CD8-positive, alpha-beta memory T cell (primary cell): ENCODE measurements around the gene RASIP1. TPM values are rescaled to one million over a fixed set of nuclear protein-coding genes. Genes with fewer than 3 reads are reported as not detected.

Experiments used
- CTCF ChIA-PET: fragments of 350-600 bp; sonication (Branson Sonifier 250); formaldehyde crosslinking; loops from one replicate; lab custom pipeline; 2021; ENCODE audit warnings: antibody characterized with exemption; lab: Charles Lee
- POLR2A ChIA-PET: fragments of 350-600 bp; sonication (Branson Sonifier 250); formaldehyde crosslinking; loops from one replicate; lab custom pipeline; 2021; ENCODE audit warnings: antibody characterized with exemption; lab: Charles Lee
- DNase-seq, 5 donors: peaks; one replicate each; pipeline versions ENCODE4 v3.0.0 to v3.0.0-alpha.2; 2020 to 2022; ENCODE audit warnings: mixed read lengths in 1 of 5
- H3K27ac ChIP-seq: one replicate; pipeline ENCODE4 v1.7.0; 2013; ENCODE audit warnings: low read depth, mild to moderate bottlenecking, low read length, moderate library complexity
- H3K27me3 ChIP-seq: 2 replicates; pipeline ENCODE4 v1.7.0; 2013; ENCODE audit warnings: low read length, mild to moderate bottlenecking; ENCODE audit not compliant: insufficient read depth, poor library complexity, severe bottlenecking
- H3K36me3 ChIP-seq: 2 replicates; pipeline ENCODE4 v1.7.0; 2013; ENCODE audit warnings: mild to moderate bottlenecking, low read length, moderate library complexity; ENCODE audit not compliant: insufficient read depth
- H3K4me1 ChIP-seq: 2 replicates; pipeline ENCODE4 v1.7.0; 2013; ENCODE audit warnings: mild to moderate bottlenecking, low read length, moderate library complexity; ENCODE audit not compliant: insufficient read depth
- H3K4me3 ChIP-seq: 2 replicates; pipeline ENCODE4 v1.7.0; 2013; ENCODE audit warnings: mild to moderate bottlenecking, low read length
- H3K9me3 ChIP-seq: 2 replicates; pipeline ENCODE4 v1.7.0; 2013; ENCODE audit warnings: mild to moderate bottlenecking, low read length
- H3K27ac Mint-ChIP-seq, 8 donors: one replicate each; pipeline ENCODE4 v1.8.0; 2020 to 2021; ENCODE audit warnings: mixed read lengths in 8 of 8, mild to moderate bottlenecking in 6 of 8, inconsistent platforms in 3 of 8, moderate library complexity in 3 of 8
- H3K27me3 Mint-ChIP-seq, 2 donors: one replicate each; pipeline ENCODE4 v1.8.0; 2020 to 2021; ENCODE audit warnings: mixed read lengths in 2 of 2, mild to moderate bottlenecking in 1 of 2, moderate library complexity in 1 of 2
- H3K36me3 Mint-ChIP-seq, 3 donors: one replicate each; pipeline ENCODE4 v1.8.0; 2020 to 2021; ENCODE audit warnings: mixed read lengths in 3 of 3, inconsistent platforms in 1 of 3, mild to moderate bottlenecking in 1 of 3
- H3K4me1 Mint-ChIP-seq, 3 donors: one replicate each; pipeline ENCODE4 v1.8.0; 2020 to 2021; ENCODE audit warnings: mixed read lengths in 3 of 3, inconsistent platforms in 1 of 3, mild to moderate bottlenecking in 1 of 3
- H3K4me3 Mint-ChIP-seq, 7 donors: one replicate each; pipeline ENCODE4 v1.8.0; 2020 to 2021; ENCODE audit warnings: mixed read lengths in 7 of 7, mild to moderate bottlenecking in 6 of 7, moderate library complexity in 4 of 7, inconsistent platforms in 2 of 7
- H3K9me3 Mint-ChIP-seq, 5 donors: one replicate each; pipeline ENCODE4 v1.8.0; 2020 to 2022; ENCODE audit warnings: mixed read lengths in 5 of 5, mild to moderate bottlenecking in 3 of 5, moderate library complexity in 2 of 5, inconsistent platforms in 1 of 5
- polyA plus RNA-seq: library from polyadenylated mRNA; unstranded; fragments of 300-500 nt; fragmentation: Illumina TruSeq; gene quantifications from one replicate; pipeline ENCODE4 v1.2.3, GENCODE V29; 2021
- total RNA-seq, 2 experiments: library from RNA; stranded (reverse); gene quantifications; one replicate each; pipeline ENCODE4 v1.2.3, GENCODE V29; 2021

RASIP1 gene
- total and polyA plus RNA-seq, 3 experiments from 2014 or later, result 0.09 to 0.22 (median 0.20) TPM

DNA sequence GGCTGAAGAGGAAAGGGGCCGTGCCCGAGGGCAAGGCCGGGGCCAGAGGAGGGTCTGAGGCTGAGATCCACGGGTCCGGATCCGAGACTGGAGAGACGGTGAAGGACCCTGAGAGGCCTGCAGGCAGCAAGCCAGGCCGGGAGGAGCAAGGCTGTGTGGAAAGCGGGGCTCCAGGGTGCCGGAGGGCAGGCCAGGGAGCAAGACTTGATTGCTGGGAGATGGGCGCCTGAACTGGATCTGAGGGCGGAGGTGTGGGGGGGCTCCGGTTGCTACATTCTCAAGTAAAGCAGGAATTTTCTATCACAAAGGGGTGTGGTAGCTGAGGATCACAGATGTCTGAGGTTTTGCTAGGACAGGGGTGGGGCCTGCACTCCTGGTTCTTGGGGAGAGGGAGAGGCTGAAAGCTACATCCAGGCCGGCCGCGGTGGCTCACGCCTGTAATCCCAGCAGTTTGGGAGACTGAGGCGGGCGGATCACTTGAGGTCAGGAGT is 24.7 kb downstream of the RASIP1 start:
- Mint-ChIP-seq H3K36me3 (peaks cover 0 to 5% (median 0%) of the 10 kb centered on the region in 3 donors), H3K4me1 (peaks cover 20 to 28% (median 22%) of the 10 kb centered on the region in 3 donors), H3K27me3 (no peaks in the 10 kb centered on the region), H3K9me3 (peaks cover 0 to 3% (median 0%) of the 10 kb centered on the region in 5 donors), H3K27ac (peak overlapping the region in 2 of 8 donors; percentile 33 to 76), H3K4me3 (peak overlapping the region in 6 of 7 donors; percentile 18 to 81 (median 56))
- ChIA-PET CTCF (interaction anchor here (1.3 kb wide), 1 partner anchor 9 kb away, joined by 6 read pairs; no protein-coding TSS in a partner anchor), POLR2A (no interaction called here)
- no peaks in the 10 kb centered on the region for H3K9me3 ChIP-seq
- no peak for DNase-seq
- H3K4me1 ChIP-seq, result peaks cover 19% of the 10 kb centered on the region
- H3K27me3 ChIP-seq, result no peaks in the 10 kb centered on the region
- no peak overlapping the region for H3K4me3 ChIP-seq
- H3K36me3 ChIP-seq, result no peaks in the 10 kb centered on the region
- H3K27ac ChIP-seq, result peak overlapping the region; percentile 70

DNA sequence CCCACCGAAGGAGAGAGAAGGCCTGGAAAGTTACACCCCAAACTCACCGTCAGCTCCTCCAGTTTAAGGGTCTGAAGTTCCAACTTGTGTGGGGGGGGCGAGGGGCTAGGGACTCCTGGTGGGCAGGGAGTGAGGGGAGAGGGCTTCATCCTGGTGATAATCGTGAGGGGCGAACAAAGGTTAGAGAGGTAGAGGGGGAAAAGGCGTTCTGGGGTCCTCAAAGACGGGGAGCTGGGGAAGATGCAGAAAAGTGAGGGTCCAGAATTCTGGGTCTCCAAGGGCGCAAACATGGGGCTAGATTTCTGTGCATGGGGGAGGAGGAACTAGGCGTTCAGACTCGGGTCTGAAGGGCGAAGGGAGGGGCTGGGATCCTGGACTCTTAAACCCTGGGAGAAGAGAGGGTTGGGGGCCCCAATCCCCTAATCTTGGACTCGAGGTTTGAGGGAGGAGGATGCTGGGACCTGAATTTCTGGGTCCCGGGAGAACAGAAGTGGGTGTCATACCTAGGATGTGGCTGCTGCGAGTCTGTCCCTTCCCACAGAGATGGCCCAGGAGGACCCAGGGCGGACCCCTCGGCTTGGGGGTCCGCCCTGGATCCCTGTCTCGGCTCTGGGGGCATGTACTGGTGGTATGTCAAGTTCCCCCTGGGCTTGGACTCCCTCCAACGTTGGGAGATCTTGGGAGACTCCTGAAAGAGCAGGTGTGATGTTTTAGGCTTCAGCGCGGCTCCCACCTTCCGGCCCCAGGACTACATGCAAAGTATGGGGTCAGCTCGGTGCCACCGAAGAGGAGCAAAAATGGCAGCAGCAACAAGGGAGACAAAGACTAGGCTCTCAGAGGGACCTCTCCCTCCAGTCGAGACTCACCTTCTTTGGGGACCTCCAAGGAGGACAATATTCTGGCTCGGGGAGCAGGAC is 25.4 kb downstream of the RASIP1 start:
- CTCF ChIA-PET, result interaction anchor here (0.9 to 2.3 kb wide), 3 partner anchors 10 to 70 kb away, joined by 3 to 9 read pairs (median 6); no protein-coding TSS in a partner anchor
- H3K4me1 Mint-ChIP-seq, result peaks cover 14 to 23% (median 20%) of the 10 kb centered on the region in 3 donors
- H3K27ac ChIP-seq, result peak overlapping the region; percentile 70
- peak overlapping the region; percentile 74 to 91 (median 81) for H3K4me3 Mint-ChIP-seq
- H3K4me1 ChIP-seq, result peaks cover 19% of the 10 kb centered on the region
- peak overlapping the region; percentile 83 for H3K4me3 ChIP-seq
- H3K9me3 ChIP-seq, result no peaks in the 10 kb centered on the region
- H3K9me3 Mint-ChIP-seq, result peaks cover 0 to 3% (median 0%) of the 10 kb centered on the region in 5 donors
- H3K27me3 Mint-ChIP-seq, result no peaks in the 10 kb centered on the region
- DNase-seq, result no peak
- no peaks in the 10 kb centered on the region for H3K27me3 ChIP-seq
- peaks cover 0 to 4% (median 0%) of the 10 kb centered on the region in 3 donors for H3K36me3 Mint-ChIP-seq
- H3K27ac Mint-ChIP-seq, result peak overlapping the region in 6 of 8 donors; percentile 51 to 90 (median 79)
- POLR2A ChIA-PET, result interaction anchor here (1.2 to 1.7 kb wide), 3 partner anchors 10 to 69 kb away, joined by 3 to 7 read pairs (median 4); partner anchors contain the start of gene CA11
- no peaks in the 10 kb centered on the region for H3K36me3 ChIP-seq

DNA sequence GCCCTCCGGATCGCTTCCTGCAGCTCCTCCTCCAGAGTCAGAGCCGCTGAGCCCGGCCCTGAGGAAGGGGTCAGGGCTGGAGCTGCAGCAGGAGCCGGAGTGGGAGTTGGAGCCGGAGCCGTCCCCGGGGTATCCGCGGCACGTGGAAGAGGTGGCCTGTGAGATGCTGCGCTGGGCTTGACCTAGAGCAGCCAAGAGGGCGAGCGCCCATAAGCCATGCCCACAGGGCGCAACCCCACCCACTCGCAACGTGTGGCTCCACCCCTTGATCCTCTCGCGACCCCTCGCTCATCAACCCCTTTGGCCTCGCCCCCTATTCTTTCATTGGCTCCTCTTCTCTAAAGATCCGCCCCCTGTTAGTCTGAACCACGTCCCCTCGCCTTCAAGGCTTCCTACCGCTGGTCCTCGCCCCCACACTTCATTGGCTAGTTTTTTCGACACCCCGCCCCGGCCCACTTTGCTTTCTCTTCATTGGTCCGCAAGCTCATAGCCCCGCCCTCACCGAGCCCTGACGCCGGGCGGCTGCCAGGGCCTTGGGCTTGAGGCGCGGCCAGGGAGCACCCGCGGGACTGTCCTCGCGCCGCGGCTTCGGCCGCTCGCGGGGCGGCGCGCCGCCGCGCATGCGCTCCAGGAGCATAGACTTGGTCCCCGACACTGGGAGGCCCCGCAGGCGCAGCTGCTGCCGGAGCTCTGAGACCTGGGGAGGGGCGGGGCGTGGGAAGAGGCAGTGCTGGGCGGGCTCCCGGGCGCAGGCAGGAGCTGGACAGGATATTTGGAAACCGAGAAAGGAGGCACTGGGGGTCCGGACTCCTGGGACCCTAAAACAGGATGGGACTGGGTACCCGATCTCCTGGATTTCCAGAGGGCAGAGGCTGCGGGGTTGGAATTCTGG is 26.3 kb downstream of the RASIP1 start:
- DNase-seq, result peak; percentile 95 to 97 (median 97)
- Mint-ChIP-seq H3K4me1 (peaks cover 14 to 23% (median 20%) of the 10 kb centered on the region in 3 donors), H3K27me3 (no peaks in the 10 kb centered on the region), H3K27ac (peak overlapping the region; percentile 22 to 90 (median 79)), H3K4me3 (peak overlapping the region; percentile 80 to 92 (median 86)), H3K36me3 (peaks cover 0 to 4% (median 0%) of the 10 kb centered on the region in 3 donors), H3K9me3 (peaks cover 0 to 3% (median 0%) of the 10 kb centered on the region in 5 donors)
- Histone ChIP-seq H3K27ac (peak overlapping the region; percentile 70), H3K4me1 (peaks cover 19% of the 10 kb centered on the region), H3K27me3 (no peaks in the 10 kb centered on the region), H3K36me3 (no peaks in the 10 kb centered on the region), H3K4me3 (peak overlapping the region; percentile 83), H3K9me3 (no peaks in the 10 kb centered on the region)
- ChIA-PET POLR2A (interaction anchor here (1.2 to 1.7 kb wide), 3 partner anchors 11 to 68 kb away, joined by 3 to 7 read pairs (median 4); partner anchors contain the start of gene CA11), CTCF (interaction anchor here (0.6 to 2.3 kb wide), 5 partner anchors 10 to 265 kb away, joined by 3 to 9 read pairs (median 4); no protein-coding TSS in a partner anchor)

DNA sequence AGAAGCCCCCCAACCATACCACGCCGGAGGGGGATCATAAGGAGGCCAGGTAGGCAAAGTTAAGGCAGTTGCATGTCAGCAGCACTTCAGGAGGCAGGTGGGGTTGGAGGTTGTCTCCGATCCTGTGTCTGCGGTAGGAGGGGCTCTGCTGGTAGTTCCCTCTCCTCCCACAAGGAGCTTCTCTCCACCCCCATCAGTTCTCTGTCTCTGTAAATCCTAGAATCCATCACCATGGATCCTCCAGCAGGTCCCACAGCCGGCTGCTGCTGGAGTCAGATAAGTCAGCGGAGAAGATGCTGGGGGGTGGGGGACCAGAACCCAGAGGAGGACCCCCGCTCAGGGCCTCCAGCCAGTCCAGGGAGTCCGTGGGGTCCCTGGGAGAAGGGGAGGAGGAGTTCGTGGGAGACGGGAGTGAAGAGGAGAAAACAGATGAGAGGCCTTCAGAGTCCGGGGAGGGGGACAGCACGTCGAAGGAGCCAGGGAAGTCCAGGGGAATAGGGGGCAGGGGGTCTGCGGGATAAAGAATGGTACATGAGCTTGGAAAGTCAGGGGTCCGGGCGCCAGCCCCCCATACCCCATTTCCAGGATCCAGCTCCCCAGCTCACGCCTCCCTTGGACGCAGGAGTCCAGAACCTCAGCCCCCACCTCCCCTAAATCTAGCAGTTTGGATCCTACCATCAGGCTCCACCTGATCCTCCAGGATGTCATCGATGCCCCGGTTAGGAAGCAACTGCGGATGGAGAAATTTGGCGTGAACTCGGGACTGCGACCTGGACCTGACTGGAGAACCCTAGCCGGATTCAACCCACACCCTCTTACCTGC is 27.2 kb downstream of the RASIP1 start:
- peaks cover 0 to 5% (median 3%) of the 10 kb centered on the region in 3 donors for H3K36me3 Mint-ChIP-seq
- H3K4me3 Mint-ChIP-seq, result peak overlapping the region; percentile 80 to 92 (median 86)
- peak overlapping the region in 5 of 8 donors; percentile 60 to 84 (median 82) for H3K27ac Mint-ChIP-seq
- Histone ChIP-seq H3K27ac (peak overlapping the region; percentile 44), H3K4me1 (peaks cover 19% of the 10 kb centered on the region), H3K9me3 (no peaks in the 10 kb centered on the region), H3K4me3 (peak overlapping the region; percentile 83), H3K27me3 (no peaks in the 10 kb centered on the region), H3K36me3 (no peaks in the 10 kb centered on the region)
- no peak for DNase-seq
- H3K4me1 Mint-ChIP-seq, result peaks cover 14 to 23% (median 20%) of the 10 kb centered on the region in 3 donors
- ChIA-PET CTCF (interaction anchor here (0.6 to 2.3 kb wide), 6 partner anchors 11 to 266 kb away, joined by 3 to 9 read pairs (median 4); no protein-coding TSS in a partner anchor), POLR2A (interaction anchor here (0.7 to 1.7 kb wide), 3 partner anchors 15 to 67 kb away, joined by 3 to 7 read pairs (median 4); partner anchors contain the start of gene CA11)
- H3K27me3 Mint-ChIP-seq, result no peaks in the 10 kb centered on the region
- H3K9me3 Mint-ChIP-seq, result peaks cover 0 to 3% (median 0%) of the 10 kb centered on the region in 5 donors

DNA sequence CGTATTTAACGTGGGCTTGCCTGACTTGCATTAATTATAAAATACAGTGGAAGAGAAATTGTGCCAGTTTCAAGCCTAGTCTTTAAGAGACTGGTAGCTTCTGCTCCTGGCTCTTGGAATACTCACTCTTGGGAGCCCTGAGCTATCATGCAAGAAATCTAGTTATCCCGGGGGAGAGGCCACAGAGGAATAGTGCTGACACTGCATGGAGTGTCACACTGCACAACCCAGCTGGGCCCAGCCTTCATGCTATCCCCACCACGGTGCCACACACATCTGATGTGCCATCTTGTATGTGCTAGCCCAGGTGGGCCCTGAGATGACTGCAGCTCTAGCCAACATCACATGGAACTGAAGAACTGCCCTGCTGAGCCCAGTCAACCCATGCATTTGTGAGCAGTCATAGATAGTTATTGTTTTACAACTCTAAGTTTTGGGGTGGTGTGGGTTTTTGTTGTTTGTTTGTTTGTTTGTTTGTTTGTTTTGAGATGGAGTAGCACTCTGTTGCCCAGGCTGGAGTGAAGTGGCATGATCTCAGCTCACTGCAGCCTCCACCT is 29.2 kb downstream of the RASIP1 start:
- Histone ChIP-seq H3K27me3 (no peaks in the 10 kb centered on the region), H3K4me1 (peaks cover 19% of the 10 kb centered on the region), H3K4me3 (no peak overlapping the region), H3K9me3 (no peaks in the 10 kb centered on the region), H3K27ac (no peak overlapping the region), H3K36me3 (no peaks in the 10 kb centered on the region)
- Mint-ChIP-seq H3K9me3 (peaks cover 0 to 3% (median 0%) of the 10 kb centered on the region in 5 donors), H3K4me1 (peaks cover 14 to 23% (median 20%) of the 10 kb centered on the region in 3 donors), H3K4me3 (peak overlapping the region in 5 of 7 donors; percentile 13 to 64 (median 35)), H3K27me3 (no peaks in the 10 kb centered on the region), H3K36me3 (peaks cover 0 to 12% (median 7%) of the 10 kb centered on the region in 3 donors), H3K27ac (peak overlapping the region in 1 of 8 donors; percentile 4)
- CTCF ChIA-PET, result interaction anchor here (0.6 to 2.0 kb wide), 4 partner anchors 9 to 205 kb away, joined by 3 to 8 read pairs (median 4); no protein-coding TSS in a partner anchor
- DNase-seq, result no peak
- POLR2A ChIA-PET, result no interaction called here

DNA sequence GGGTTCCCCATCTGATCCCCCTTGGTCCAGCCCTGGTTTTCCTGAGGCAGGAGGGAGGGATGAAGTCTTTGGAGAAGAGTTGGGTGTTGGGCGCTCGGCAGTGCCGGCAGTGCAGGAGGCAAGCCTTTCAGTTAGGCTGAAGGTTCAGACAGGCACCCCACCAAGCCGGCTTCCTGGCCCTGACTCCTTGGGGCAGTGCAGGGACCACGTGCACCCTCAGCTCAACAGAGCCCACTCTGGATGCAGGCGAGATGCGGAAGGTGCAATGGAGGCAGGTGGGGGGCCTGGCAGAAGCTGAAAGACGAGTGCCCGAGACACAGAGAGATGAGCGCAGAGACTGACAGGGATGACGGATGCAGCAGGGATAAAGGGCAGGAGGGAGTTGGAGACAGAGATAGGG is 31.9 kb downstream of the RASIP1 start:
- Mint-ChIP-seq H3K4me1 (peaks cover 8 to 10% (median 10%) of the 10 kb centered on the region in 3 donors), H3K27ac (peak overlapping the region in 1 of 8 donors; percentile 30), H3K27me3 (no peaks in the 10 kb centered on the region), H3K9me3 (peaks cover 0 to 3% (median 0%) of the 10 kb centered on the region in 5 donors), H3K4me3 (peak overlapping the region in 1 of 7 donors; percentile 74), H3K36me3 (peaks cover 5 to 28% (median 9%) of the 10 kb centered on the region in 3 donors)
- Histone ChIP-seq H3K36me3 (no peaks in the 10 kb centered on the region), H3K27me3 (no peaks in the 10 kb centered on the region), H3K4me3 (no peak overlapping the region), H3K4me1 (peaks cover 8% of the 10 kb centered on the region), H3K27ac (no peak overlapping the region), H3K9me3 (no peaks in the 10 kb centered on the region)
- no peak for DNase-seq
- ChIA-PET CTCF (no interaction called here), POLR2A (no interaction called here)
